Caco-2 (cell line): ENCODE measurements around the gene LHPP. TPM values are rescaled to one million over a fixed set of nuclear protein-coding genes. Genes with fewer than 3 reads are reported as not detected.
A peak's percentile ranks its signal among the peaks of the same experiment; 100 is the strongest.

Experiments
- BruUV-seq: library from RNA; stranded (reverse); fragments of 400-500 nt; replicated peaks from 2 replicates; lab custom pipeline; 2021; lab: Mats Ljungman, UMichigan
- CTCF ChIA-PET: fragments of 300-600 bp; sonication (Branson Sonifier 250); formaldehyde crosslinking; loops from one replicate; lab custom pipeline; 2022; ENCODE audit warnings: antibody characterized with exemption; lab: Charles Lee
- POLR2A ChIA-PET: fragments of 300-600 bp; sonication (Branson Sonifier 250); formaldehyde crosslinking; loops from one replicate; lab custom pipeline; 2022; ENCODE audit warnings: antibody characterized with exemption; lab: Charles Lee
- DNase-seq, 2 experiments: peaks; one replicate each; pipeline versions ENCODE4 v3.0.0 to v3.0.0-alpha.2; 2020 to 2022
- H3K27me3 ChIP-seq: replicated peaks from 2 replicates; pipeline ENCODE4 v1.6.0; 2011; ENCODE audit warnings: low read length; ENCODE audit not compliant: control insufficient read depth, insufficient read depth
- H3K36me3 ChIP-seq: 2 replicates; pipeline ENCODE4 v1.5.1; 2011; ENCODE audit warnings: low read length; ENCODE audit not compliant: control insufficient read depth, insufficient read depth
- H3K4me1 ChIP-seq: fragments of 250-450 bp; sonication (Bioruptor Pico); 2 replicates; pipeline ENCODE4 v1.5.1; 2020; ENCODE audit warnings: mild to moderate bottlenecking
- H3K4me3 ChIP-seq: 2 replicates; pipeline ENCODE4 v1.5.1; 2011; ENCODE audit warnings: low read depth, mild to moderate bottlenecking, control low read depth, low read length
- H3K9me3 ChIP-seq: fragments of 250-450 bp; sonication (Bioruptor Pico); 2 replicates; pipeline ENCODE4 v1.5.1; 2020; ENCODE audit warnings: mild to moderate bottlenecking, moderate library complexity
- H3K27ac Mint-ChIP-seq: one replicate; pipeline ENCODE4 v1.8.0; 2022; ENCODE audit warnings: mixed read lengths; ENCODE audit not compliant: unreplicated experiment
- H3K27me3 Mint-ChIP-seq: one replicate; pipeline ENCODE4 v1.8.0; 2022; ENCODE audit warnings: mixed read lengths; ENCODE audit not compliant: insufficient read depth, unreplicated experiment
- H3K36me3 Mint-ChIP-seq: one replicate; pipeline ENCODE4 v1.8.0; 2022; ENCODE audit warnings: mild to moderate bottlenecking, mixed read lengths; ENCODE audit not compliant: insufficient read depth, unreplicated experiment
- H3K4me1 Mint-ChIP-seq: one replicate; pipeline ENCODE4 v1.8.0; 2022; ENCODE audit warnings: low read depth, mixed read lengths; ENCODE audit not compliant: unreplicated experiment
- H3K4me3 Mint-ChIP-seq: one replicate; pipeline ENCODE4 v1.8.0; 2022; ENCODE audit warnings: mild to moderate bottlenecking, moderate library complexity, mixed read lengths; ENCODE audit not compliant: unreplicated experiment
- H3K9me3 Mint-ChIP-seq: one replicate; pipeline ENCODE4 v1.8.0; 2022; ENCODE audit warnings: mixed read lengths; ENCODE audit not compliant: unreplicated experiment
- intact Hi-C: fragments of 100-400 bp; cut with micrococcal nuclease; formaldehyde crosslinking; loops from one replicate; pipeline ENCODE4 v1.10.0; 2022; ENCODE audit not compliant: unreplicated experiment
- total RNA-seq: library from RNA; stranded (reverse); gene quantifications from 2 replicates; pipeline ENCODE4 v1.2.3, GENCODE V29; 2022
- TF ChIP-seq, protein P1 (sequence below), 2 experiments: fragments of 200-600 bp in 1 of 2; IDR thresholded peaks; 1 replicate in 1 of 2; 2 replicates in 1 of 2; pipeline versions ENCODE4 v1.5.1 to v1.8.0; 2011 to 2022; ENCODE audit warnings: antibody characterized with exemption in 1 of 2, control low read depth in 1 of 2, inconsistent platforms in 1 of 2, low read depth in 1 of 2, low read length in 1 of 2, mild to moderate bottlenecking in 1 of 2, moderate library complexity in 1 of 2; ENCODE audit not compliant: insufficient read depth in 1 of 2, severe bottlenecking in 1 of 2, unreplicated experiment in 1 of 2

Gene LHPP
- total RNA-seq, 1 experiment from 2014 or later, result 15.9 TPM

DNA sequence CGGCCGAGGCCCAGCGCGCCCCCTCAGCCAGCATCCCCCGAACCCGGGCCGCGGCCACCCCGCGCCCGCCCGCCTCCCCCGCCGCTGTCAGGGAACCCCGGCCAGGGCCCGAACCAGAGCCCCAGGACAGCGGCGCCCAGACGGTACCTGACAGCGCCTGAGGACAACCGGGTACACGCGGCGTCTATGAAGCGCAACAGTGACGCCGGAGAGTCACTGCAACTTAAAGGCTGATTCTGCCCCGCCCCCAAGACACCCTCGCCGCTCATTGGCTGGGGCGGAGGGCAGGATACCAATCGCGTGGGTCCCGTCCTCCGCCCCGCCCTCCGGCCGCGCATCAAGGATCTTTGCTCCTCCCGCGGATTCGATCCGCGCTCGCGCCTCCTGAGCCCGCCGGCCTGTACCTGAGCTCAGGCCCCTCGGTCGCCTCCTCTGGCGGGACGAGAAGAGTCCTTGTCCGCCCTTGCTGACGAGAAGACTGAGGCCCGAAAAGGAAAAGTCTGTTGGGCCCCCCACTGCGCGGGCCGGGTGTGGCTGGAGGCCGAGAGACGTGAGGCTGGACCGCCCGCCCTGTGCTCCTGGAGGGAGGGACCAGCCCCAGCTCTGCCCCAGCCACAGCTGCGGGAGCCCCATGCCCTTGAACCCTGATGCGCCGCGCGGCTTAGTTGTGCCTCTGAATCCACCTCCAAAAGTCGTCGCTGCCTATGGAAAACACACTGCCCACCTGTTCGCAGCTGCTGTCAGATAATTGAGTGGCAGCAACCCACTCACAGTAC lies 42.7 kb upstream of the LHPP start, which contains the start of gene OAT:
TSS of gene OAT (minus strand) at position 198 of the 776 bp plus-strand sequence. CDS start 6,752 bp downstream, outside the sequence.
- peak within 1 kb of the TSS; percentile 63 for H3K27ac Mint-ChIP-seq
- no TSS peak for BruUV-seq
- TF ChIP-seq, protein P1, sequence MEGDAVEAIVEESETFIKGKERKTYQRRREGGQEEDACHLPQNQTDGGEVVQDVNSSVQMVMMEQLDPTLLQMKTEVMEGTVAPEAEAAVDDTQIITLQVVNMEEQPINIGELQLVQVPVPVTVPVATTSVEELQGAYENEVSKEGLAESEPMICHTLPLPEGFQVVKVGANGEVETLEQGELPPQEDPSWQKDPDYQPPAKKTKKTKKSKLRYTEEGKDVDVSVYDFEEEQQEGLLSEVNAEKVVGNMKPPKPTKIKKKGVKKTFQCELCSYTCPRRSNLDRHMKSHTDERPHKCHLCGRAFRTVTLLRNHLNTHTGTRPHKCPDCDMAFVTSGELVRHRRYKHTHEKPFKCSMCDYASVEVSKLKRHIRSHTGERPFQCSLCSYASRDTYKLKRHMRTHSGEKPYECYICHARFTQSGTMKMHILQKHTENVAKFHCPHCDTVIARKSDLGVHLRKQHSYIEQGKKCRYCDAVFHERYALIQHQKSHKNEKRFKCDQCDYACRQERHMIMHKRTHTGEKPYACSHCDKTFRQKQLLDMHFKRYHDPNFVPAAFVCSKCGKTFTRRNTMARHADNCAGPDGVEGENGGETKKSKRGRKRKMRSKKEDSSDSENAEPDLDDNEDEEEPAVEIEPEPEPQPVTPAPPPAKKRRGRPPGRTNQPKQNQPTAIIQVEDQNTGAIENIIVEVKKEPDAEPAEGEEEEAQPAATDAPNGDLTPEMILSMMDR (IDR thresholded peaks at IDR 0.05; ENCODE audit: insufficient read depth in 1 of 2, low read depth in 1 of 2, low read length in 1 of 2, severe bottlenecking in 1 of 2, unreplicated experiment in 1 of 2), result peak in 1 of 2 experiments; percentile 53
- no peaks in the 10 kb centered on the region for H3K27me3 Mint-ChIP-seq
- peaks cover 21% of the 10 kb centered on the region for H3K36me3 Mint-ChIP-seq
- H3K36me3 ChIP-seq, result no peaks in the 10 kb centered on the region
- POLR2A ChIA-PET, result interaction anchor here (0.6 to 1.1 kb wide), 8 partner anchors 9 to 398 kb away, joined by 3 to 26 read pairs (median 3); partner anchors contain the start of gene LHPP
- H3K4me3 Mint-ChIP-seq, result peak within 1 kb of the TSS; percentile 80
- H3K27me3 ChIP-seq, result no peaks in the 10 kb centered on the region
- peak; percentile 96 to 98 for DNase-seq
- peaks cover 45% of the 10 kb centered on the region for H3K4me1 ChIP-seq
- H3K4me1 Mint-ChIP-seq, result peaks cover 6% of the 10 kb centered on the region
- intact Hi-C loops, result loop anchor here (2.0 kb wide), 1 partner anchor 52 kb away; no protein-coding TSS in a partner anchor
- H3K9me3 ChIP-seq, result no peaks in the 10 kb centered on the region
- no peaks in the 10 kb centered on the region for H3K9me3 Mint-ChIP-seq
- CTCF ChIA-PET, result interaction anchor here (0.6 to 1.4 kb wide), 10 partner anchors 15 to 84 kb away, joined by 3 to 10 read pairs (median 3); partner anchors contain the start of genes LHPP and NKX1-2
- peak within 1 kb of the TSS; percentile 85 for H3K4me3 ChIP-seq

DNA sequence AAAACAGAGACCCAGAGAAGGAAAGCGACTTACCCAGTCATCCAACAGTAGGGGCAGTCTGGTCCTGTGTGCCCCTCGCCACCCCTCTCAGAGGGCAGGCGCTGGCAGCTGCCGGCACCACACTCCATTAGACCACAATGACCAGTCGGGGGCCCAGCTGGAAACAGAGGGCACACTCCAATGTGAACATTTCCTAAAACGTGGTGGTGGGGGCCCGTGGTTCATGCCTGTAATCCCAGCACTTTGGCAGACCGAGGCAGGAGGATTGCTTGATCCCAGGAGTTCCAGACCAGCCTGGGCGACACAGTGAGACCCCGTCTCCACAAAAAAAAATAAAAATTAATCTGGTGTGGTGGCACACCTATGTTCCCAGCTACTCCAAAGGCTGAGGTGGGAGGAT lies 42.0 kb upstream of the LHPP start:
- Mint-ChIP-seq H3K4me1 (peaks cover 13% of the 10 kb centered on the region), H3K27ac (no peak overlapping the region), H3K27me3 (no peaks in the 10 kb centered on the region), H3K9me3 (no peaks in the 10 kb centered on the region), H3K4me3 (peak overlapping the region; percentile 80), H3K36me3 (peaks cover 21% of the 10 kb centered on the region)
- Histone ChIP-seq H3K36me3 (no peaks in the 10 kb centered on the region), H3K27me3 (no peaks in the 10 kb centered on the region), H3K4me1 (peaks cover 48% of the 10 kb centered on the region), H3K4me3 (no peak overlapping the region), H3K9me3 (no peaks in the 10 kb centered on the region)
- TF ChIP-seq, protein P1 (IDR thresholded peaks at IDR 0.05; ENCODE audit: insufficient read depth in 1 of 2, low read depth in 1 of 2, low read length in 1 of 2, severe bottlenecking in 1 of 2, unreplicated experiment in 1 of 2), result no peak
- ChIA-PET CTCF (interaction anchor here (1.9 kb wide), 1 partner anchor 16 kb away, joined by 7 read pairs; no protein-coding TSS in a partner anchor), POLR2A (no interaction called here)
- no TSS peak for BruUV-seq
- no peak for DNase-seq
- intact Hi-C loops, result loop anchor here (2.0 kb wide), 1 partner anchor 51 kb away; no protein-coding TSS in a partner anchor

DNA sequence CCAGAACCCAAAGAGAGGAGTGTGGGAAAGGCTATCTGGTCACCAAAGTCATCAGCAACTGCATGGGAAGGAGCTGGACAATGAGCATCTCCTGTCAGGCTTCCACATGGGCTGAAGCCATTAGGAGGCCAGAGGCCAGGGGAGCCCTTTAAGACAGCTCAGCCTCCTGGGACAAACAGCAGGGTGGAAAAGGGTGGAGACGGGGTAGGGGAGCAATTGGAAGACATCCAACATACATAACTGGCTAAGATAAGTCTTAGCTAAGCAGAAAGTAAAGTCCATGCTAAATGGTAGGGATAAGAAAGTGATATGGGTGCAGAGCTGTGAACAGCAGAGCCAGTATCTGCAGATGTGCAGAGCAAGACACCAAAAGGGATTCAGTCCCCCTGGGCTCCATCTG lies 41.4 kb upstream of the LHPP start:
- BruUV-seq, result no TSS peak
- CTCF ChIA-PET, result interaction anchor here (0.6 to 1.9 kb wide), 2 partner anchors 11 to 17 kb away, joined by 3 to 7 read pairs; no protein-coding TSS in a partner anchor
- H3K36me3 Mint-ChIP-seq, result peaks cover 21% of the 10 kb centered on the region

More for the DNA sequence above, 41.4 kb upstream of the LHPP start:
- Histone ChIP-seq H3K4me3 (no peak overlapping the region), H3K27me3 (no peaks in the 10 kb centered on the region), H3K4me1 (peaks cover 53% of the 10 kb centered on the region), H3K9me3 (no peaks in the 10 kb centered on the region), H3K36me3 (no peaks in the 10 kb centered on the region)
- H3K9me3 Mint-ChIP-seq, result no peaks in the 10 kb centered on the region
- no peak overlapping the region for H3K27ac Mint-ChIP-seq
- DNase-seq, result no peak
- TF ChIP-seq, protein P1 (IDR thresholded peaks at IDR 0.05; ENCODE audit: insufficient read depth in 1 of 2, low read depth in 1 of 2, low read length in 1 of 2, severe bottlenecking in 1 of 2, unreplicated experiment in 1 of 2), result no peak
- intact Hi-C loops, result no loop called here
- H3K27me3 Mint-ChIP-seq, result no peaks in the 10 kb centered on the region
- POLR2A ChIA-PET, result no interaction called here
- H3K4me3 Mint-ChIP-seq, result peak overlapping the region; percentile 16
- H3K4me1 Mint-ChIP-seq, result peaks cover 13% of the 10 kb centered on the region
